Activated T-cell treated with anti-CD3 and anti-CD28 coated beads, Interleukin-2, amount 50 U/mL, for 24 hours (primary cell): ENCODE measurements around the gene UQCR10.
A peak's percentile ranks its signal among the peaks of the same experiment; 100 is the strongest.

Experiments used
- DNase-seq: peaks from one replicate; pipeline ENCODE4 v3.0.0-alpha.2; 2020
- H3K27ac Mint-ChIP-seq: 2 replicates; pipeline ENCODE4 v1.8.0; 2020; ENCODE audit warnings: mild to moderate bottlenecking, mixed read lengths
- H3K27me3 Mint-ChIP-seq: 2 replicates; pipeline ENCODE4 v1.8.0; 2020; ENCODE audit warnings: mixed read lengths
- H3K36me3 Mint-ChIP-seq: 2 replicates; pipeline ENCODE4 v1.8.0; 2020; ENCODE audit warnings: low read depth, mixed read lengths
- H3K4me1 Mint-ChIP-seq: 2 replicates; pipeline ENCODE4 v1.8.0; 2020; ENCODE audit warnings: low read depth, mixed read lengths
- H3K4me3 Mint-ChIP-seq: 2 replicates; pipeline ENCODE4 v1.8.0; 2020; ENCODE audit warnings: mild to moderate bottlenecking, moderate library complexity, mixed read lengths
- H3K9me3 Mint-ChIP-seq: 2 replicates; pipeline ENCODE4 v1.8.0; 2020; ENCODE audit warnings: mixed read lengths

Gene UQCR10

DNA sequence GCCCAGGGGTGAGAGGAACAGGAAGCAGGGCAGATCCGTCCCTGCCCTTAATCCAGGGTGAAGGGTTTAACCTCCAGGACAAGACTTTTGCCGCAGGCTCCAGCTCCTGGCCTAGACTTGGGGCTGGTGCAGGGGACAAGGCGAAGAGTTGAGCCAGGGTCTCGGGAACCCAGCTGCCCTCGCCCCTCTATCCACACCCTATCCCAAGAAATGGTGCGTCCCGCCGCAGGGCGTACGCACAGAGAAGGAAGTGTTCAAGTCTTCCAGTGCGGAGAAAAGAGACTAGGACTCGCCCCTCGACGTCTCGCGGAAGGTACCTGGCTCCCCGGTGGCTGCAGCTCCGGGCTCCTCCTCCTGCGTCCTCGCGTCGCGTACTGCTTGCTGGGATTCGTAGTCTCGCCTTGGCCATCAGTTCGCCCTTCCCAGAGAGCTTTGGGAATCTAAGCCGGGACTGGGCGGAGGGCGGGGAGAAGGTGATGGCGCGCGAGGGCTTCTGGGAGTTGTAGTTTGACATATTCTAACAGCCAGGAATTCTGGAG lies 468 bp upstream of the UQCR10 start, which contains the start of gene ZMAT5:
Gene ZMAT5, minus strand, starts transcription at position 376 of the 539 bp plus-strand sequence. CDS start 18,463 bp downstream, outside the sequence.
- Mint-ChIP-seq H3K4me3 (peak within 1 kb of the TSS; percentile 100), H3K9me3 (no peaks in the 10 kb centered on the region), H3K27me3 (no peaks in the 10 kb centered on the region), H3K4me1 (peaks cover 45% of the 10 kb centered on the region), H3K27ac (peak within 1 kb of the TSS; percentile 99), H3K36me3 (peaks cover 42% of the 10 kb centered on the region)
- peak; percentile 89 for DNase-seq

DNA sequence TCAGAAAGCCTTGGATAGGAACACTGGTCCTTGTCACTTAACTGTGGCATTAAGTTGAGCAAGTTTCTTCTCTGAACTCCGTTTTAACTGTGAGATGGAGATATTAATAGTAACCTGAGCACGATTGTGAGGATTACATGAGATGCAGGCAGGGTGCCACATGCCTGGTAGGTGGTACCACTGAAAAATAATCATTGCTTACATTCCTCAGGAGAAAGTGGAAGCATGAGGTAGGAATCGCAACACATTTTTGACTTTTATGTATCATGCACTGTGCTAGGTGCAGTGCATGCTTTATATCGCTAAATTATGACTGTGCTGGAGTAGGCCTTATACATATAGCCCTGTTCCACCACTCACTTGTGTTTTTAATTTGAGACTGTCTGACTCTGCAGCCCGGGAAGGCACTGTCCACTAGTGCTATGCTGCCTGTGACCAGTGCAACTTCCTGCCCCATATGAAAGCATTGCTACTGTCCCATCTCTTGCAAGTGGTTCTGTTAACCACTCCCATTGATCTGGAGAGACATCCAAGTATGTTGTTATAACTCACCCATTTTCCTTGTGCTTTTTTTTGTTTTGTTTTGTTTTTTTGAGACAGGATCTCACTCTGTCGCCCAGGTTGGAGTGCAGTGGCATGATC lies 1.0 kb downstream of the UQCR10 start:
- peak overlapping the region; percentile 100 for H3K4me3 Mint-ChIP-seq
- no peaks in the 10 kb centered on the region for H3K9me3 Mint-ChIP-seq
- H3K36me3 Mint-ChIP-seq, result peaks cover 47% of the 10 kb centered on the region
- H3K27ac Mint-ChIP-seq, result peak overlapping the region; percentile 99
- no peaks in the 10 kb centered on the region for H3K27me3 Mint-ChIP-seq
- H3K4me1 Mint-ChIP-seq, result peaks cover 45% of the 10 kb centered on the region
- DNase-seq, result no peak

DNA sequence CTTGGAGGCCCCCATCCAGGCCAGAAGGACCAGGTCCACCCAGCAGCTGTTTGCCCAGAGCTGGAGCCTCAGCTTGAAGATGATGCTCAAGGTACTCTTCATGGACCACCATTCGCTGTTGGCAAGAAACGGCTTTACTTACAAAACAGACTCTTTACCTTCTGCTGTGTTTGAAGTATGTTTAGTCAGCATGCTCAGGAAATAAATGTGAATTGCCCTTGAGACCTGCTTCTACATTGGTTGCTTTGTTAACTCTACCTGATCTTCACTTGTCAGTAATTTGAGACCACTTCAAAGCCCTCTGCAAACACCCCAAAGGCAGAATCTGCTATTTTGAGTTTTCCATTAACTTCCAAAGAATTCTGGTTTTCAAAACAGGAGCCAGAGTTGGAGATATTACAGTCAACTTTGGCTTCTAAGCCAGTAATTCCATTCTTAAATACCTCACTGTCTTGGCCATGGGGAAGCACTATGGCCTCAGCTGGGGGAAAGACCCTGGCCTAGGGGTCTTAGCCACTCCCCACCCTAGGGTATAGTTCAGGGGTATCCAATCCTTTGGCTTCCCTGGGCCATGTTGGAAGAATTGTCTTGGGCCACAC lies 2.7 kb downstream of the UQCR10 start:
- Mint-ChIP-seq H3K4me3 (peak overlapping the region; percentile 12), H3K27ac (no peak overlapping the region), H3K4me1 (peaks cover 38% of the 10 kb centered on the region), H3K27me3 (no peaks in the 10 kb centered on the region), H3K36me3 (peaks cover 47% of the 10 kb centered on the region), H3K9me3 (no peaks in the 10 kb centered on the region)
- no peak for DNase-seq

DNA sequence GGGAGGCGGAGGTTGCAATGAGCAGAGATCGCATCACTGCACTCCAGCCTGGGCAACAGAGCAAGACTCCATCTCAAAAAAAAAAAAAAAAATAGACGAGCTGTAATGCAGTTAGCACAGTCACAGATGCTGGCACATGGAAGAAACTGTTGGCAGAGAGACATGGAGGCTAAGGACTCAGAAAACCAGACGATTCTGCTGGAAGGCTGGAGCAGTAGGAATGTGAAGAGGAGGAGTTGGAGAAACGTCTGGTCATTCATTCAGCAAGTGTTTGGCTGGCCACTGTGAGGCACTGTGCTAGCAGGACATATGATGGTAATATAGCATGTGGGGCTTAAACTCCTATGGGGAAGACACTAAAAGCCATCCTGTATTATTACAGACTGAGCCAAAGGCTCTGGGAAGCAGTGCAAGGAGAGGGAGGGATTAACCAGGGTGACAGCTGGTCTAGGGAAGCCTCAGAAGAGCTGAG lies 5.0 kb downstream of the UQCR10 start:
- Mint-ChIP-seq H3K27ac (peak overlapping the region; percentile 10), H3K36me3 (peaks cover 42% of the 10 kb centered on the region), H3K27me3 (no peaks in the 10 kb centered on the region), H3K4me1 (peaks cover 23% of the 10 kb centered on the region), H3K4me3 (no peak overlapping the region), H3K9me3 (no peaks in the 10 kb centered on the region)
- DNase-seq, result no peak

DNA sequence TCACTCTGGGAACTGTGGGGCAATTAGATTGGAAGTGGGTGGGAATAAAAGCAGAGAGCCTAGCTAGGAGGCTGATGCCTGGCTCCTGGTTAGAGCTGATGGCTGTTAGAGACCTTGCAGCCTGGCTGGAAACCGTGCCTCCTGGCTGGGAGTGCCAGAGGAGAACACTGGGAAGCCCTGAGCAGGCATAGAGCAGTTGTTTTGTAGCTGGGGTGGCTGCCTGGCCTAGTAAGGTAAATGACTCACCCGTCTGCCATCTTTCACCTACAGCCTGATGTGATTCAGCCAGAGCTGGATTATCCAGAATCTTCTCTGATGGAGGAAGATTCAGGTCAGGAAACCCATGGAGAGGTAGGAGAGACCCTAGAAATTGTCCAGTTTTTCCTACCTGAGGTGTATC lies 6.1 kb downstream of the UQCR10 start:
- H3K9me3 Mint-ChIP-seq, result no peaks in the 10 kb centered on the region
- H3K4me3 Mint-ChIP-seq, result no peak overlapping the region
- H3K27ac Mint-ChIP-seq, result peak overlapping the region; percentile 47
- H3K4me1 Mint-ChIP-seq, result peaks cover 18% of the 10 kb centered on the region
- peaks cover 32% of the 10 kb centered on the region for H3K36me3 Mint-ChIP-seq
- H3K27me3 Mint-ChIP-seq, result no peaks in the 10 kb centered on the region
- DNase-seq, result no peak

DNA sequence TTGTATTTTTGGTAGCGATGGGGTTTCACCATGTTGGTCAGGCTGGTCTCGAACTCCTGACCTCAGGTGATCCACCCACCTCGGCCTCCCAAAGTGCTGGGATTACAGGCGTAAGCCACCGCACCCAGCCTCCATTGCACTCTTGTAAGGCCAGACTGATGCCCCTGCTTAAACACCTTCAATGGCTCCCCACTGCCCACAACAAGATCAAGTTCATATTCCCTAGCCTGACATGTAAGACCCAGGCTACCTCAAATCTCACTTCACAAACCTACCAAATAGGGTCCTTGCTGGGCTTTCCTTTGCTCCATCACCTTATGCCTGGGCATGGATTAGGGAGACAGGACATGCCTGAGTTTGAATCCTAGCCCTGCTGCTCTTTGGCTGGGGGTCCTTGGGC lies 13.1 kb downstream of the UQCR10 start:
- H3K27me3 Mint-ChIP-seq, result no peaks in the 10 kb centered on the region
- no peaks in the 10 kb centered on the region for H3K4me1 Mint-ChIP-seq
- no peak overlapping the region for H3K27ac Mint-ChIP-seq
- no peaks in the 10 kb centered on the region for H3K9me3 Mint-ChIP-seq
- DNase-seq, result no peak
- H3K4me3 Mint-ChIP-seq, result no peak overlapping the region
- no peaks in the 10 kb centered on the region for H3K36me3 Mint-ChIP-seq

DNA sequence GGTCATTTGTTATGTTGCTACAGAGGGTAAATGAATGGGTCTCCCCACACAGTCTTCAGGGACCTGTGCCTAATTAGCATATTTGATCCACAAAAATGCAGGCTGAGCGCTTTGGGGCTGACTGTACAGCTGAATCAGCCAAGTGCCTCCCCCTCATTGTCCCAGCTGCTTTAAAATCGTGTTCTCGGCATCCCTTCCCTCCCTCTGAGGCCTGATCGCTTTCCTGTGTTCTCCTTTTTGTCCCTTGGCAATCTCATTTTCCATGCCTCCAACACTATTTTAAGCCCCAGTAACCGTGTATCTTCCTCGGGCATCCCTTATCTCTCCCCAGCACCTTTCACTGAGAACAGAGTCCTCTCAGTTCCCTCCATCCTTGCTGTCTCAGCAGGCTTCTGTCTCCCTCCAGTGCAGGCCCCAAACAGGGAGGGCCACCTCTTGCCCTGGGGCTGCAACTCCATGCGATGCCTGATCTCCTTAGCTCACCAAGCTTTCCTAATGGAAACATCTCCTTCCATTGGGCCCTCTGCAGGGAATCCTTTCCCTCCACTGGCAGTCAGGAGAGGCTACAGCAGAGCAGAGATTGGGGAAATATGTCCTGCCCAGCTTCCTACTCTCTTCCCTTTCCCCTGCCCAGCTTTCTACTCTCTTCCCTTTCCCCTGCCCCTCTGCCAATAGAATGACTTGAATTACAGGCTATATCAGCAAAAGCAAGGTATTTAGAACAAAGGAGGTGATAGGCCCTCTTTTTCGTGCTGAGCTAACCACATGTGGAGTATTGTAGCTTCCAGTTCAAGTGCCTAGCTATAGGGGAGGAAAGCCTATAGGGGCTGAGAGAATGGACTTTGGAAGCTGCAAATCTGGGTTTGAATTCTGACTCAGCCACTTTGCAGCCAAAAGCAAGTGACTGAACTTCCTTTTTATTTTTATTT lies 13.8 kb downstream of the UQCR10 start:
- Mint-ChIP-seq H3K27ac (no peak overlapping the region), H3K4me3 (no peak overlapping the region), H3K4me1 (no peaks in the 10 kb centered on the region), H3K36me3 (no peaks in the 10 kb centered on the region), H3K27me3 (no peaks in the 10 kb centered on the region), H3K9me3 (no peaks in the 10 kb centered on the region)
- DNase-seq, result no peak

DNA sequence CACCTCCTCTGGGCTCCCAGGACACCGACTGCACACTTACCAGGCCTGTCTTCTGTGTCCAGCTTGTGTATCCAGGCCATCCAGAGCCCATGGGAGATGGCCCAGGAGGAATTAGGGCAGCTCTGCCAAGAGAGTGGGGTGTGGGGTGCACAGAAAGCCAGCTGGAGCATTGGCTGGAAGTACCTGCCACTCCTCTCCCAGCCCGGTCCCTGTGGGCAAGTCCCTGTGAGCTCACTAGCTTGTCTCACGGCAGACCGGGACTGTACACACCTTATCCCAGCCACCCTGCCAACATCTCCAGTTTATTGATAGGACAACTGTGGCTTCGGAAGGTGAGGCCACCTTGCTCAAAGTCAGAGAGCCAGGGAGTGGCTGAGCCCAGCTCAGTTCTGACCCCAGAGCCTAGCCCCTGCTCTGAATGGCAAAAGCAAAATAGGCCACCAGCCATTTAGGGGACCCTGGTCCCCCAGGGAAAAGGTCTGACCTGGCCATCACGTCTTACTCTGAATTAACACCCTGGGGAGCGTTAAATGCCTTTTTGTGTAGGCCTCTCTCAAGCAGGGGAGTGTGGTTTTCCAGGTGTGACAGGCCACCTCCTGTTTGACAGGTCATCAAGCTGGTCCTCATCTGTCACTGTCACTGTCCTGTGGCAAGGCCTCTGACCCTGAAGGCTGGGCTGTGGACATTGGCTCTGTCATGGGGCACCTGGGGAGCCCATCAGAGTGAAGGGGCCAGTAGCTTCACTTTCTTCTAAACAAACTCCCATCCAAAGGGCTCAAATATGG lies 15.1 kb downstream of the UQCR10 start:
- DNase-seq, result no peak
- Mint-ChIP-seq H3K27ac (no peak overlapping the region), H3K36me3 (peaks cover 5% of the 10 kb centered on the region), H3K27me3 (no peaks in the 10 kb centered on the region), H3K4me3 (no peak overlapping the region), H3K4me1 (no peaks in the 10 kb centered on the region), H3K9me3 (no peaks in the 10 kb centered on the region)

DNA sequence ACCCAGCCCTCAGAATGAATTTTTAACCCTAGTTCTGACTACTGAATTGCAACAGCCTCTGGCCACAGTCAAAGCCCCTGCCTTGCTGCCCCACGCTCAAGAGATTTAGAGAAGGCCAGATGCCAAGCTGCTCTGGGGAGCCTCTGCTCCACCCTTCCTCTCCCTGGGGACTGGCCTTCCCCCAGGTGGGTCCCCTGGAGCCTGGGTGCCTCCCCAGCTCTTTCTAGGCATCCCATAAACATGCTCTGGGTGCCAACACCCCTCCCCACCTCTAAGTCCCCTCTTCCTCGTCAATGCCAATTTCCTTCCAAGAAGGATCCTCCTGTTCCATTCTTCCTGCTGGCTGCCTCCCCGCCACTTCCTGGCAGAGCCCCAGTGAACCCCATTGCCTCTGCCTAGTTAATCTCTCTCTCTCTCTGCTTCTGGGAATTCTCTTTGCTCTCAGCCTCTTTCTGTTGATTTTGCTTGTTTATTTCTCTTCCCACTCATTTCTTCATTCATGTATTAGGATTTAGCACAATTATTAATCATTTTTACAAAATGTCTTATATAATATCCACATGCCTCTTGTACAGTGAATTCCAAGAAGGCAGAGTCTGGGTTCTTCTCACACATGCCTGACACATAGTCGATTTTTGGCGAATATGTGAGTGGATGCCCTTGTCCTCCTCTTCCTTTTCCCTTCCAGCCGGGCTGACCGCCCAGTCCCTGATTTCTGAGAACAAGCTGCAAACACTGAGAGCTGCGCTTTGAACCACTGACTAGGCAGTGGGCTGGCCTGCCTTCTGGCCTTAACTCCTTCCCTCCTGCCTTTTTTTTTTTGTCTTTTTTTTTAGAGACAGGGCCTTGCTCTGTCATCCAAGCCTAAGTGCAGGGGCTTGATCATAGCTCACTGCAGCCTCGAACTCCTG lies 17.5 kb downstream of the UQCR10 start:
- no peak overlapping the region for H3K27ac Mint-ChIP-seq
- H3K4me3 Mint-ChIP-seq, result no peak overlapping the region
- no peak for DNase-seq
- H3K27me3 Mint-ChIP-seq, result no peaks in the 10 kb centered on the region
- peaks cover 29% of the 10 kb centered on the region for H3K36me3 Mint-ChIP-seq
- H3K4me1 Mint-ChIP-seq, result no peaks in the 10 kb centered on the region
- H3K9me3 Mint-ChIP-seq, result no peaks in the 10 kb centered on the region

DNA sequence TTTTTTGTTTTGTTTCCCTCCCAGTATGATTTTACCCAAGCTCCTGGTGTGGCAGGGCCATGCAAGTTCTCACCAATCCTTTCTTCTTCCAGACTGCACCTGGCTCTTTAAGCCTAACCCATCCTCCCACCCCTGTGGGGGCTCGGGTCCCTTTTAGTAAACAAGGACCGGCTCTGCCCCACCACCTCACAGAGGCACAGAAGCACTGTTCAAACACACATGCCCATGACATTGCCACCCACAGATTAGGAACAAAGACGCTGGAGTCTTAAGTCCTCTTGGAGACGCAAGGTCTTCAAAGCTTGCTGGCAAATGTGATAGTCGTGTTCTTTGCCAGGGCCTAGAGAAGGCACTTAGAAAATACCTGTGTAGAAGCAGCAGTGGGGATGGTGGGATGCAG lies 18.9 kb downstream of the UQCR10 start:
- Mint-ChIP-seq H3K27ac (peak overlapping the region; percentile 35), H3K4me1 (no peaks in the 10 kb centered on the region), H3K27me3 (no peaks in the 10 kb centered on the region), H3K4me3 (no peak overlapping the region), H3K9me3 (no peaks in the 10 kb centered on the region), H3K36me3 (peaks cover 43% of the 10 kb centered on the region)
- DNase-seq, result no peak

DNA sequence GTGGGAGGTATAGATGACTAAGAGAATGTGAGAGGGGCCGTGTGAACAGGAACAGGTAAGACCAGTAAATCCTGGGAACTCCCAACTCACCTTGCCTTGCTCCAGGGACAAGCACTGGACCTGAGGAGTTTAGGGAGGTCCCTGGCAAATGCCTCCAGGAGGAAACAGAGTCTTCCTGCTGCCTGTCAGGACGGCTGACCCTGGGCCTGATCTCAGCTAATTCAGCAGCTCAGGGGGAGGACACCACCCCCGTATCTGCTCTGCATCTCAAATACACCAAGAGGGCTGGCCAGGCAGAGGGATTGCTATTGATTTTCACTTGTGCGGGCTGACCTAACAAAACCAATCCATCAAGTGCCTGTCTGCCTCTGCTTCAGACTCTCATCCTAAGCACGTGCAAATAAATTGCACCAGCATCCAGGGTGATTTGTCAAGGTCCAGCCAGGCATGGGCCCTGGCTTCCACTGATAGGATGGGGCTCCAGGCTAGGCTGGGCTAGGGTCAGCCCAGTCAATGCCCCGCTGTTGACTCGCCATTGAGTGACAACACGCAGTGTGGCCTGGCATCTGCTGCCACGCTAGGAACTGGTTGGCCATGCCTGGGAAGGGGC lies 20.3 kb downstream of the UQCR10 start:
- Mint-ChIP-seq H3K27me3 (no peaks in the 10 kb centered on the region), H3K4me1 (no peaks in the 10 kb centered on the region), H3K4me3 (no peak overlapping the region), H3K9me3 (no peaks in the 10 kb centered on the region), H3K27ac (peak overlapping the region; percentile 9), H3K36me3 (peaks cover 56% of the 10 kb centered on the region)
- no peak for DNase-seq

DNA sequence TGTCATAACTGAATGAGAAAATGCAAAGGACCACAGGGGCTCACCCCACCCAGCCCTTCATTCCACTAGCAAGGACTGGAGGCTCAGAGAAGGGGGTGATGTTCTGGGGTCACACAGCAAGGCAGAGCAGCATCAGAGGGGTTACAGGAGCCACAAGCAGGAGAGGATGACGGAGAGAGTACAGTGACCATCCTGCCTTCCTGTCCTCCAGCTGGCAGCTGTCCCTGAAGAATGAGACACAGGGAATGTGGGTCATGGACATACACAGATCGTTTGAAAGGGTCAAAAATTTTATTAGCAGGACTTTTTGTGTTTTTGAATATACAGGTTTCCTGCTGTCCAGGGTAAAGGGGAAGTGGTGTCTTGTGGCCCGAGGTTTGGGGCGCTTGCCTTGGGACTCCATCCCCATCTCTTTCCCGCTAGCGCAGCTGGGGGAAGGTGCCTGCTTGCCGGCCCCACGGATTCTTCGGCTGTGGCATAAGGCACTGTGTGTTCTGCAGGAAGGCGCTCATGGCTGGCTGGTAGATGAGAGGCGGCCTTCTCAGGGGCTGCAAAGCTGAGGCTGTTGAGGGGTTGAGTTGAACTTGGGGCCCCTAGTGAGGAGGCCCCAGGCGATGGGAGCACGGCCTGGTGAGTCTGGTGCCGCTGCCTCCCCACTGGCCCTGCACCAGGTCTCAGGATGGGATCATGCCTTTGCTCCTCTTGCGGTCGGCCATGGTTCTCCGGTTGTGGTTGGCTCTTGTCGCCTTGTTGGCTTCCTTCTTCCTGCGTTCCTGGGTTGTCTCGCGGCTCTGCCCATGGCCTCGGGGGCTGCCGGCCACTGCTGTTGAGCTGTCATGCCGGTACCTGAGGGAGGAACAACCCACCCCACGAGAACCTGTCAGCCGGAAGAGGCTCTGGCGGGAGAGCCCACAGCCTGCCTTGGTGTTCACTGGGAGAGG lies 21.4 kb downstream of the UQCR10 start:
- H3K36me3 Mint-ChIP-seq, result peaks cover 67% of the 10 kb centered on the region
- no peaks in the 10 kb centered on the region for H3K9me3 Mint-ChIP-seq
- no peak for DNase-seq

More for the DNA sequence above, 21.4 kb downstream of the UQCR10 start:
- Mint-ChIP-seq H3K27ac (no peak overlapping the region), H3K4me3 (no peak overlapping the region), H3K4me1 (no peaks in the 10 kb centered on the region), H3K27me3 (no peaks in the 10 kb centered on the region)
